HEK293T (cell line): ENCODE measurements around the gene TXK.

ENCODE experiments used
- CTCF ChIA-PET: fragments of 350-600 bp; formaldehyde crosslinking; extraction: SDS; loops from one replicate; lab custom pipeline; 2021; ENCODE audit warnings: antibody characterized with exemption, inconsistent platforms; lab: Yijun Ruan, JAX
- POLR2A ChIA-PET: fragments of 350-600 bp; formaldehyde crosslinking; extraction: SDS; loops from one replicate; lab custom pipeline; 2020; ENCODE audit warnings: antibody characterized with exemption, inconsistent platforms; lab: Yijun Ruan, JAX
- DNase-seq: peaks from one replicate; pipeline ENCODE4 v3.0.0; 2012; ENCODE audit warnings: mixed read lengths; ENCODE audit errors: extremely low spot score
- ARNT ChIP-seq: fragments of 450-650 bp; IDR thresholded peaks from 2 replicates; pipeline ENCODE4 v1.6.1; 2017; ENCODE audit warnings: mild to moderate bottlenecking
- BHLHE40 ChIP-seq: fragments of 450-650 bp; IDR thresholded peaks from 2 replicates; pipeline ENCODE4 v1.6.1; 2016; ENCODE audit warnings: mild to moderate bottlenecking, moderate library complexity, borderline replicate concordance
- CTBP1 ChIP-seq: fragments of 450-650 bp; IDR thresholded peaks from 2 replicates; pipeline ENCODE4 v1.6.1; 2016; ENCODE audit warnings: borderline replicate concordance
- ELF4 ChIP-seq: fragments of 450-650 bp; IDR thresholded peaks from 2 replicates; pipeline ENCODE4 v1.6.1; 2017; ENCODE audit warnings: antibody characterized with exemption
- FOXA1 ChIP-seq: fragments of 450-650 bp; IDR thresholded peaks from 2 replicates; pipeline ENCODE4 v1.6.1; 2016; ENCODE audit warnings: mild to moderate bottlenecking
- FOXK2 ChIP-seq: fragments of 450-650 bp; IDR thresholded peaks from 2 replicates; pipeline ENCODE4 v1.6.1; 2016; ENCODE audit warnings: mild to moderate bottlenecking
- FOXM1 ChIP-seq: fragments of 450-650 bp; IDR thresholded peaks from 2 replicates; pipeline ENCODE4 v1.6.1; 2017; ENCODE audit warnings: mild to moderate bottlenecking, borderline replicate concordance
- HDGF ChIP-seq: fragments of 450-650 bp; IDR thresholded peaks from 2 replicates; pipeline ENCODE4 v1.6.1; 2017; ENCODE audit warnings: antibody characterized with exemption, borderline replicate concordance
- L3MBTL2 ChIP-seq: fragments of 450-650 bp; conservative IDR thresholded peaks from 2 replicates; pipeline ENCODE4 v1.6.1; 2016; ENCODE audit warnings: mild to moderate bottlenecking
- LEF1 ChIP-seq: fragments of 450-650 bp; IDR thresholded peaks from 2 replicates; pipeline ENCODE4 v1.6.1; 2017; ENCODE audit warnings: mild to moderate bottlenecking, borderline replicate concordance
- NFRKB ChIP-seq: fragments of 450-650 bp; IDR thresholded peaks from 2 replicates; pipeline ENCODE4 v1.6.1; 2016; ENCODE audit warnings: mild to moderate bottlenecking, moderate library complexity
- PKNOX1 ChIP-seq: fragments of 450-650 bp; IDR thresholded peaks from 2 replicates; pipeline ENCODE4 v1.6.1; 2016
- SP1 ChIP-seq: fragments of 450-650 bp; IDR thresholded peaks from 2 replicates; pipeline ENCODE4 v1.6.1; 2017
- SUZ12 ChIP-seq: fragments of 450-650 bp; IDR thresholded peaks from 2 replicates; pipeline ENCODE4 v1.6.1; 2016; ENCODE audit warnings: mild to moderate bottlenecking
- TARDBP ChIP-seq: fragments of 450-650 bp; IDR thresholded peaks from 2 replicates; pipeline ENCODE4 v1.6.1; 2016
- ZNF384 ChIP-seq: fragments of 450-650 bp; IDR thresholded peaks from 2 replicates; pipeline ENCODE4 v1.6.1; 2016

TXK gene

GRCh38 chr4:48122756-48123155 is 11.3 kb downstream of the TXK start:
- CTCF ChIA-PET: no interaction called here
- DNase-seq: no peak
- POLR2A ChIA-PET: no interaction called here
- TF ChIP-seq BHLHE40: no peak
- no peak for TF ChIP-seq FOXM1
- TF ChIP-seq ELF4: no peak
- no peak for TF ChIP-seq L3MBTL2
- no peak for TF ChIP-seq SP1
- TF ChIP-seq ARNT: no peak
- TF ChIP-seq PKNOX1: no peak
- TF ChIP-seq FOXA1: no peak
- no peak for TF ChIP-seq LEF1
- TF ChIP-seq HDGF: no peak
- no peak for TF ChIP-seq ZNF384
- no peak for TF ChIP-seq FOXK2
- TF ChIP-seq NFRKB: no peak
- no peak for TF ChIP-seq SUZ12

GRCh38 chr4:48121180-48121579 is 12.9 kb downstream of the TXK start:
- no peak for TF ChIP-seq SP1
- TF ChIP-seq TARDBP: no peak
- TF ChIP-seq ZNF384: no peak
- no peak for TF ChIP-seq LEF1
- ChIA-PET CTCF (no interaction called here), POLR2A (no interaction called here)
- no peak for DNase-seq

- TF ChIP-seq SUZ12: no peak
- TF ChIP-seq ARNT: no peak
- TF ChIP-seq HDGF: no peak
- TF ChIP-seq ELF4: no peak
- no peak for TF ChIP-seq CTBP1
- TF ChIP-seq FOXA1: no peak
- TF ChIP-seq BHLHE40: no peak
- no peak for TF ChIP-seq FOXM1
- TF ChIP-seq FOXK2: no peak
- no peak for TF ChIP-seq TARDBP
- TF ChIP-seq PKNOX1: no peak
- no peak for TF ChIP-seq ZNF384
- no peak for TF ChIP-seq LEF1
- TF ChIP-seq SP1: no peak
- no peak for TF ChIP-seq NFRKB
- TF ChIP-seq L3MBTL2: no peak
- ChIA-PET CTCF (interaction anchor here (0.6 kb wide), 1 partner anchor 187 kb away, joined by 5 read pairs; no protein-coding TSS in a partner anchor), POLR2A (no interaction called here)
- DNase-seq: no peak
Measured at GRCh38 chr4:48120132-48120531, 13.9 kb downstream of the TXK start.

- ChIA-PET CTCF (interaction anchor here (0.6 kb wide), 1 partner anchor 186 kb away, joined by 5 read pairs; no protein-coding TSS in a partner anchor), POLR2A (no interaction called here)
- DNase-seq: no peak
- TF ChIP-seq FOXK2 (no peak), BHLHE40 (no peak), FOXM1 (no peak), HDGF (no peak), L3MBTL2 (no peak), LEF1 (no peak), SUZ12 (no peak), FOXA1 (no peak), CTBP1 (no peak), ELF4 (no peak), ZNF384 (no peak), NFRKB (no peak), PKNOX1 (no peak)
Measured at GRCh38 chr4:48119646-48120045, 14.4 kb downstream of the TXK start.

GRCh38 chr4:48118081-48118480 is 16.0 kb downstream of the TXK start:
- ChIA-PET CTCF (interaction anchor here (0.8 to 1.3 kb wide), 2 partner anchors 9 to 10 kb away, joined by 3 to 5 read pairs; no protein-coding TSS in a partner anchor), POLR2A (no interaction called here)
- DNase-seq: no peak
- TF ChIP-seq TARDBP: no peak
- TF ChIP-seq PKNOX1: no peak
- TF ChIP-seq L3MBTL2: no peak
- no peak for TF ChIP-seq FOXK2
- no peak for TF ChIP-seq CTBP1
- TF ChIP-seq SP1: no peak
- TF ChIP-seq LEF1: no peak
- TF ChIP-seq FOXM1: no peak
- TF ChIP-seq NFRKB: no peak
- no peak for TF ChIP-seq ELF4

- ChIA-PET CTCF (no interaction called here), POLR2A (no interaction called here)
Measured at GRCh38 chr4:48116582-48116981, 17.5 kb downstream of the TXK start.

More at GRCh38 chr4:48116582-48116981, 17.5 kb downstream of the TXK start:
- TF ChIP-seq HDGF: no peak
- no peak for TF ChIP-seq ZNF384
- no peak for TF ChIP-seq FOXM1
- TF ChIP-seq PKNOX1: no peak
- no peak for TF ChIP-seq LEF1
- no peak for TF ChIP-seq FOXA1
- TF ChIP-seq BHLHE40: no peak
- TF ChIP-seq SUZ12: no peak
- no peak for TF ChIP-seq TARDBP
- no peak for TF ChIP-seq CTBP1
- no peak for TF ChIP-seq NFRKB
- TF ChIP-seq SP1: no peak
- TF ChIP-seq L3MBTL2: no peak
- no peak for TF ChIP-seq ARNT
- TF ChIP-seq FOXK2: no peak
- no peak for TF ChIP-seq ELF4
- DNase-seq: no peak
